Mesothelial cell of epicardium (in vitro differentiated cells): Measurements from ENCODE around the gene TCF4. TPM values are rescaled to one million over a fixed set of nuclear protein-coding genes. Genes with fewer than 3 reads are reported as not detected.

Source experiments
- DNase-seq, 2 experiments: peaks; one replicate each; pipeline ENCODE4 v3.0.0; 2021; ENCODE audit warnings: low spot score in 2 of 2; ENCODE audit not compliant: unreplicated experiment in 2 of 2
- H3K27ac Mint-ChIP-seq: 2 replicates; pipeline ENCODE4 v1.8.0; 2021; ENCODE audit warnings: mixed read lengths
- H3K27me3 Mint-ChIP-seq: 2 replicates; pipeline ENCODE4 v1.8.0; 2021; ENCODE audit warnings: low read depth, mixed read lengths
- H3K36me3 Mint-ChIP-seq: 2 replicates; pipeline ENCODE4 v1.8.0; 2021; ENCODE audit warnings: mixed read lengths
- H3K4me1 Mint-ChIP-seq: 2 replicates; pipeline ENCODE4 v1.8.0; 2021; ENCODE audit warnings: mixed read lengths
- H3K4me3 Mint-ChIP-seq: 2 replicates; pipeline ENCODE4 v1.8.0; 2021; ENCODE audit warnings: mild to moderate bottlenecking, moderate library complexity, mixed read lengths
- H3K9me3 Mint-ChIP-seq: 2 replicates; pipeline ENCODE4 v1.8.0; 2021; ENCODE audit warnings: mixed read lengths
- total RNA-seq: library from RNA; stranded (reverse); gene quantifications from 3 replicates; pipeline ENCODE4 v1.2.1, GENCODE V29; 2021
- TF ChIP-seq, protein P1 (sequence below): fragments of 200-600 bp; sonication (generic); IDR thresholded peaks from one replicate; pipeline ENCODE4 v1.5.0; 2021; ENCODE audit warnings: antibody characterized with exemption; ENCODE audit not compliant: unreplicated experiment

Gene TCF4
- total RNA-seq, 1 donor from 2014 or later, result 224 TPM

DNA sequence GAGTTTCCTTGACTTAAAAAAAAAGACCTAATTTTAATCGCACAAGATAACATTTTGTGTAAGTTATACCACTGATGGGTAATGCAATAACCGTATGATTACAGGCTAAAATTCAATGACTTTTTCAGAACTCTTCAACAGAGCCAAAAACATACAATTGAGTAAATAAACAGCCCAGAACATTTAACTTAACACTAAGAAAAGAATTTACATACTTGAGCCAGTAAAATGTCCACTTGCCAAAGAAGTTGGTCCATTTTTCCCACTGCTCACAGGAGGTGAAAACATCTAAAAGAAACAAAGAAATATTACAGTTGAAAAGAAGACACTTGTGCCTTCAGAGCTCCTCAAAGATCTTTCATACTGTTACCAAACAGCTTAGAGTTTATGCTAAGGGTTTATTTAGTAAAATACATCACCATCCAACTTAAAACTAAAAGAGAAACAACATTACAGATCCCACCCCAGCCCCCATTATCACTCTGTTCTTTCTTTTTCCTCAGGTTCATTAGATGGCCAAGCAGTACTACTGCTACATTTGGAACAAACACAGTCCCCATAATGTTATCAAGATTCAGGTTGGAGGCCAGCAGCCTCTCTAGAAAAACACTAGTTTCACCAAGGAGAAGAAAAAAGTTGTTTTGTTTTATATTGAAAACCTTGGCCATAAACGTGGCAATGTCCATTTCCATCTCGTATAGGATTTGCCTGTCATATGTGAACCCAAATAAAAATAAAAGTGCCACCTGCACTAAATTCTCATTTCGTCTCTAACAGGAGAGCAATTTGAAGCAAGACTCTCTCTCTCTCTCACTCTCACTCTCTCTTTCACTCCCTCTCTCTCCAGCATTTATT is 2.7 kb downstream of the TCF4 start:
- peaks cover 61% of the 10 kb centered on the region for H3K4me1 Mint-ChIP-seq
- H3K27me3 Mint-ChIP-seq, result no peaks in the 10 kb centered on the region
- H3K9me3 Mint-ChIP-seq, result no peaks in the 10 kb centered on the region
- peak overlapping the region; percentile 74 for H3K27ac Mint-ChIP-seq
- H3K36me3 Mint-ChIP-seq, result no peaks in the 10 kb centered on the region
- H3K4me3 Mint-ChIP-seq, result peak overlapping the region; percentile 91
- TF ChIP-seq, protein P1, sequence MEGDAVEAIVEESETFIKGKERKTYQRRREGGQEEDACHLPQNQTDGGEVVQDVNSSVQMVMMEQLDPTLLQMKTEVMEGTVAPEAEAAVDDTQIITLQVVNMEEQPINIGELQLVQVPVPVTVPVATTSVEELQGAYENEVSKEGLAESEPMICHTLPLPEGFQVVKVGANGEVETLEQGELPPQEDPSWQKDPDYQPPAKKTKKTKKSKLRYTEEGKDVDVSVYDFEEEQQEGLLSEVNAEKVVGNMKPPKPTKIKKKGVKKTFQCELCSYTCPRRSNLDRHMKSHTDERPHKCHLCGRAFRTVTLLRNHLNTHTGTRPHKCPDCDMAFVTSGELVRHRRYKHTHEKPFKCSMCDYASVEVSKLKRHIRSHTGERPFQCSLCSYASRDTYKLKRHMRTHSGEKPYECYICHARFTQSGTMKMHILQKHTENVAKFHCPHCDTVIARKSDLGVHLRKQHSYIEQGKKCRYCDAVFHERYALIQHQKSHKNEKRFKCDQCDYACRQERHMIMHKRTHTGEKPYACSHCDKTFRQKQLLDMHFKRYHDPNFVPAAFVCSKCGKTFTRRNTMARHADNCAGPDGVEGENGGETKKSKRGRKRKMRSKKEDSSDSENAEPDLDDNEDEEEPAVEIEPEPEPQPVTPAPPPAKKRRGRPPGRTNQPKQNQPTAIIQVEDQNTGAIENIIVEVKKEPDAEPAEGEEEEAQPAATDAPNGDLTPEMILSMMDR, result no peak
- no peak for DNase-seq

DNA sequence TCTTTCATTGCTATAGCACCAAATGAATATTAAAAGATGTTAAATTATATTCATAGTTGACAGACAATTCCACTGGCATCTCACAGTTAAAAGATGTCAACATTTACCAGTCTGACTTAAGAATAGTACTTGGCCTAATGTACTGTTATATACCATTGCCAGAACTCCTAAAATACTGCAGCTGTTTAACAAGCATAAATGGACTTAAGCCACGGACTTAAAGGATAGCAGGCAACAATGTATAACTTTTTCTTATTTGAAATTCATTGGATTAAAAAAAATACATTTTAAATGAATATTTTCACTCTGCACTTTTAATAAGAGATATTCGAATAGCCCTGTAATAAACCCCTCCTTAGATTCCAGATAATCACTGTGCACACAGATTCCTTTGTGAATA is 3.8 kb downstream of the TCF4 start:
- H3K4me1 Mint-ChIP-seq, result peaks cover 68% of the 10 kb centered on the region
- H3K9me3 Mint-ChIP-seq, result no peaks in the 10 kb centered on the region
- peak overlapping the region; percentile 23 for H3K4me3 Mint-ChIP-seq
- TF ChIP-seq, protein P1, result no peak
- no peaks in the 10 kb centered on the region for H3K27me3 Mint-ChIP-seq
- peak overlapping the region; percentile 37 for H3K27ac Mint-ChIP-seq
- H3K36me3 Mint-ChIP-seq, result no peaks in the 10 kb centered on the region
- no peak for DNase-seq

DNA sequence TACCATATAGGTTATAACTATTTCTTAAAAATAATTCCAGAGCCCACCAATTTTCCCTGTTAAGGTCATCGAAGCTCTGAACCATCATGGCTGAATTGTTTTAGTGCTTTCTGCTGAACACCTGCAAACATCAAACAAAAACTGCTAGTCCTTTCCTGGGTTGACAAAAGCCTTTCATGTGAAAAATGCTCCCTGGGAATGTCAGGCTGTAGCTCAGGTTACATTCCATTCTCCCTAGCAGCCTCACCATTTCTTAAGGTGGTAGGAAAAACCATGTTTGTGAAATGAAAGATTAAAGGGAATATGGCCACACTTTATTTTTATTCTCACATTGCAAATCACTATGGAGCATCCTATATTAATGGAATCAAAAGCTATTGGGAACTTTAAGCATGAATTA is 5.7 kb downstream of the TCF4 start:
- H3K4me1 Mint-ChIP-seq, result peaks cover 78% of the 10 kb centered on the region
- H3K27me3 Mint-ChIP-seq, result no peaks in the 10 kb centered on the region
- no peak for DNase-seq
- no peaks in the 10 kb centered on the region for H3K36me3 Mint-ChIP-seq
- H3K9me3 Mint-ChIP-seq, result no peaks in the 10 kb centered on the region
- H3K27ac Mint-ChIP-seq, result peak overlapping the region; percentile 93
- TF ChIP-seq, protein P1, result no peak
- no peak overlapping the region for H3K4me3 Mint-ChIP-seq

DNA sequence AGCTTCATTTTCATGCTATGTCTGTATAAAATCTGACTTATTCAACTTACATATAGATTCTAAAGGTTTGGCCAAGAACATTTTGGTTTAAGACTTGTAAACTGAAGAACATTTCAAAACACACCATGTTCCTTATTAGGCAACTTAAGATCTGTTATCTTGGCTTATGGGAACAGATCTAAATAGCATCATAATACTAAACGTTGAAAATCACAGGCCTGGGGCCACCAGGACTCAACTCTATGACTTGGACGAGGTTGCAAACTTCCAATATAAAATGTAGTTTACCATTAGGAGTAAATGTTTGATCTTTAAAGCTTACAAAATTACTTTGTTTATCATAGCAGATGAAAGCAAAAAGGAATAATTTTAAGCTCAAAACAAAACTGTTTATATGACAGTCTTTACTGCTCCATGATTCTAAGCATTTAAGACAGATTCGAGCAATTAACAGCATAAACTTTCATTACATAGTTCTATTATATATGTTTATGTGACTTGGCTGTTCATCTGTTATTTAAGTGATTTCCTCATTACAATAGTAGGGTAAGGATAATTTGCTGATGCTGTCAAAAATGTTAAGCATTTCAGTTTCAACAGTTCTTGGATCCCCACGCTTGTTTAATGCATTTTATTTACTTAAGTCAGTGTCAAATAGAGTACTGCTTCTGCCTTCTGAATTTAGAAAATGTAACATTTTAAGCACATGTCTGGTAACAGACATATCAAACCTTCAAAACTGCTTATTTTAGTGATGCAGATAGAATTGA is 8.3 kb downstream of the TCF4 start:
- Mint-ChIP-seq H3K4me3 (no peak overlapping the region), H3K4me1 (peaks cover 56% of the 10 kb centered on the region), H3K27ac (peak overlapping the region; percentile 59), H3K27me3 (no peaks in the 10 kb centered on the region), H3K36me3 (peaks cover 17% of the 10 kb centered on the region), H3K9me3 (no peaks in the 10 kb centered on the region)
- TF ChIP-seq, protein P1, result no peak
- no peak for DNase-seq

DNA sequence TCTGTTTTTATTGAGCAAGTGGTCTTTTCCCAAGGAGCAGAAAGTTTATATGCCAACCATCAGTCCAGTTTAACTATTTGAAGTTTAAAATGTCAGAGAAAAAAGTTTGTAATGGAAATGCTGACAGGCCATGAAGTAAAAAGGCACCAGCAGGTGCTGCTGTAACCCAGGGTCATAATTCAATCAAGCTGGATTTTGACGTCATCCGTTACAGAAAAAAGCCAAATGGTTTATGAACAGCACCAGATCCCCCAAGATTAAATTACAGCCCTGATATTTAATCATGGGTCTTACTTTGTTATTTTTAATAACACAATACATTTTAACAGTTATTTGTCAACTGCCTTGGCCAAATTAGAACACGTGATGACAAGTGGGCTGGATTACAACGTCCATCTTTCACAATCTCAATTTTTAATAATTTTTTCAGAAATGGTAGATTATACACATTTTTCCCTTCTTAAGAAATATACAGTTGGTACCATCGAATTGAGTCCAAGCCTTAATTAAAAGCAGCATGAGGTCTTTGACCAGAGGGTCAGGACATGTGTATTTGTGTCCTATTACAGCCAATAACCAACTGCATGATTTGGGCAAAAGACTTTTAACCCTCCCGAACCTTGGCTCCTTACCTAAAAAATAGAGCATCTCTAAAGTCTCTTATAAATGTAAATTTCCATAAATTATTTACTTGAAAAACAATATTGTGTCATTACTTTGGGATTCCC is 10.0 kb downstream of the TCF4 start:
- Mint-ChIP-seq H3K36me3 (peaks cover 26% of the 10 kb centered on the region), H3K4me1 (peaks cover 43% of the 10 kb centered on the region), H3K27ac (no peak overlapping the region), H3K4me3 (no peak overlapping the region), H3K9me3 (no peaks in the 10 kb centered on the region), H3K27me3 (no peaks in the 10 kb centered on the region)
- TF ChIP-seq, protein P1, result no peak
- no peak for DNase-seq
